Fibroblast of mammary gland (primary cell): ENCODE measurements around the gene APC2.
"Not testable (repeated sequence)": the region's sequence is repeated elsewhere in the genome, so short reads cannot be mapped to it uniquely, and the experiment has no call there.

ENCODE experiments used
- DNase-seq: peaks from one replicate; pipeline ENCODE4 v3.0.0-alpha.2; 2010; ENCODE audit warnings: low read depth
- H3K4me3 ChIP-seq: 2 replicates; pipeline ENCODE4 v1.5.1; 2011; ENCODE audit warnings: low read depth, mild to moderate bottlenecking, low read length, moderate library complexity; ENCODE audit not compliant: control insufficient read depth
- CTCF ChIP-seq: conservative IDR thresholded peaks from 2 replicates; pipeline ENCODE4 v1.5.1; 2011; ENCODE audit warnings: low read depth, low read length, inconsistent platforms; ENCODE audit not compliant: control insufficient read depth, insufficient read depth

The APC2 gene

GRCh38 chr19:1472231-1473084 lies 22.5 kb downstream of the APC2 start:
- no peak for TF ChIP-seq CTCF
- H3K4me3 ChIP-seq = no peak overlapping the region
- no peak for DNase-seq

GRCh38 chr19:1473085-1473851 lies 23.3 kb downstream of the APC2 start:
- DNase-seq = no peak
- no peak for TF ChIP-seq CTCF
- no peak overlapping the region for H3K4me3 ChIP-seq

GRCh38 chr19:1474011-1474764 lies 24.3 kb downstream of the APC2 start:
- TF ChIP-seq CTCF = no peak
- DNase-seq = peak; percentile 37
- no peak overlapping the region for H3K4me3 ChIP-seq

GRCh38 chr19:1474765-1475351 lies 24.9 kb downstream of the APC2 start:
- TF ChIP-seq CTCF = no peak
- no peak for DNase-seq
- no peak overlapping the region for H3K4me3 ChIP-seq

- TF ChIP-seq CTCF = no peak
- no peak for DNase-seq
- no peak overlapping the region for H3K4me3 ChIP-seq
Observed at GRCh38 chr19:1475751-1476437, 26.0 kb downstream of the APC2 start.

GRCh38 chr19:1477056-1477455 lies 27.1 kb downstream of the APC2 start:
- not testable (repeated sequence) for DNase-seq, H3K4me3 ChIP-seq
